Activated CD8-positive, alpha-beta memory T cell treated with anti-CD3 and anti-CD28 coated beads for 1 hour (primary cell): Measurements from ENCODE around the gene SLC8A1.
"Not testable (repeated sequence)": the region's sequence is repeated elsewhere in the genome, so short reads cannot be mapped to it uniquely, and the experiment has no call there.

Experiments used
- DNase-seq, 2 donors: peaks; one replicate each; pipeline ENCODE4 v3.0.0-alpha.2; 2020; ENCODE audit warnings: low read depth in 1 of 2; ENCODE audit errors: extremely low read depth in 1 of 2

Gene SLC8A1

GRCh38 chr2:40095000-40095399 lies 356.9 kb downstream of the SLC8A1 start:
- DNase-seq, result no peak

- no peak for DNase-seq
Measured at GRCh38 chr2:40094451-40094850, 357.4 kb downstream of the SLC8A1 start.

- no peak for DNase-seq
Measured at GRCh38 chr2:40093021-40093675, 358.7 kb downstream of the SLC8A1 start.

- DNase-seq, result no peak
Measured at GRCh38 chr2:40090044-40090443, 361.8 kb downstream of the SLC8A1 start.

- DNase-seq, result no peak
Measured at GRCh38 chr2:40087927-40088326, 364.0 kb downstream of the SLC8A1 start.

GRCh38 chr2:40087434-40087833 lies 364.5 kb downstream of the SLC8A1 start:
- no peak for DNase-seq

GRCh38 chr2:40085786-40086185 lies 366.1 kb downstream of the SLC8A1 start:
- DNase-seq, result no peak

GRCh38 chr2:40073336-40073735 lies 378.6 kb downstream of the SLC8A1 start:
- DNase-seq, result not testable (repeated sequence)

- DNase-seq, result no peak
Measured at GRCh38 chr2:40072442-40073232, 379.3 kb downstream of the SLC8A1 start.

GRCh38 chr2:40062381-40062780 lies 389.5 kb downstream of the SLC8A1 start:
- DNase-seq, result no peak

GRCh38 chr2:40049781-40050180 lies 402.1 kb downstream of the SLC8A1 start:
- no peak for DNase-seq

GRCh38 chr2:40048506-40048905 lies 403.4 kb downstream of the SLC8A1 start:
- no peak for DNase-seq

- no peak for DNase-seq
Measured at GRCh38 chr2:40047406-40047805, 404.5 kb downstream of the SLC8A1 start.
